ENCODE data around the gene ZNF91. TPM values are rescaled to one million over a fixed set of nuclear protein-coding genes. Genes with fewer than 3 reads are reported as not detected.
"Not testable (repeated sequence)": the region's sequence is repeated elsewhere in the genome, so short reads cannot be mapped to it uniquely, and the experiment has no call there.

Gene ZNF91
- total RNA-seq, 2 donors from 2014 or later, result 37.0 to 38.2 TPM

- Mint-ChIP-seq H3K9me3 (peaks cover 8% of the 10 kb centered on the region), H3K36me3 (peaks cover 61% of the 10 kb centered on the region), H3K4me1 (ENCODE audit: low read depth in 2 of 2) (peaks cover 30 to 41% of the 10 kb centered on the region in 2 donors), H3K27me3 (no peaks in the 10 kb centered on the region), H3K27ac (no peak overlapping the region), H3K4me3 (no peak overlapping the region)
- DNase-seq (ENCODE audit: low spot score), result no peak
- ATAC-seq, result no peak
These were observed 11.1 kb downstream of the ZNF91 start for GRCh38 chr19:23384166-23384565.

GRCh38 chr19:23382955-23383354 is 12.3 kb downstream of the ZNF91 start:
- no peak overlapping the region for H3K27ac Mint-ChIP-seq
- peaks cover 8% of the 10 kb centered on the region for H3K9me3 Mint-ChIP-seq
- ATAC-seq, result no peak

GRCh38 chr19:23381114-23381513 is 14.2 kb downstream of the ZNF91 start:
- Mint-ChIP-seq H3K27ac (no peak overlapping the region), H3K27me3 (no peaks in the 10 kb centered on the region), H3K4me1 (ENCODE audit: low read depth in 2 of 2) (peaks cover 27 to 34% of the 10 kb centered on the region in 2 donors)

More at GRCh38 chr19:23382955-23383354, 12.3 kb downstream of the ZNF91 start:
- Mint-ChIP-seq H3K36me3 (peaks cover 59% of the 10 kb centered on the region), H3K27me3 (no peaks in the 10 kb centered on the region), H3K4me3 (no peak overlapping the region), H3K4me1 (ENCODE audit: low read depth in 2 of 2) (peaks cover 27 to 38% of the 10 kb centered on the region in 2 donors)
- no peak for DNase-seq (ENCODE audit: low spot score)

GRCh38 chr19:23379671-23380070 is 15.6 kb downstream of the ZNF91 start:
- Mint-ChIP-seq H3K36me3 (peaks cover 49% of the 10 kb centered on the region), H3K4me3 (peak overlapping the region; percentile 61), H3K4me1 (ENCODE audit: low read depth in 2 of 2) (peaks cover 23 to 28% of the 10 kb centered on the region in 2 donors), H3K27ac (peak overlapping the region; percentile 70 to 84)
- not testable (repeated sequence) for ATAC-seq; H3K9me3 Mint-ChIP-seq; DNase-seq (ENCODE audit: low spot score); H3K27me3 Mint-ChIP-seq

More at GRCh38 chr19:23381114-23381513, 14.2 kb downstream of the ZNF91 start:
- no peak for ATAC-seq
- Mint-ChIP-seq H3K36me3 (peaks cover 51% of the 10 kb centered on the region), H3K9me3 (peaks cover 8% of the 10 kb centered on the region), H3K4me3 (no peak overlapping the region)
- DNase-seq (ENCODE audit: low spot score), result no peak

GRCh38 chr19:23378948-23379347 is 16.3 kb downstream of the ZNF91 start:
- H3K4me3 Mint-ChIP-seq, result peak overlapping the region; percentile 61
- peaks cover 43% of the 10 kb centered on the region for H3K36me3 Mint-ChIP-seq
- peaks cover 22 to 28% of the 10 kb centered on the region in 2 donors for H3K4me1 Mint-ChIP-seq (ENCODE audit: low read depth in 2 of 2)
- H3K9me3 Mint-ChIP-seq, result peaks cover 6% of the 10 kb centered on the region
- ATAC-seq (peak; percentile 93 to 97), DNase-seq (ENCODE audit: low spot score) (no peak)
- peak overlapping the region; percentile 70 to 84 for H3K27ac Mint-ChIP-seq
- H3K27me3 Mint-ChIP-seq, result no peaks in the 10 kb centered on the region

- H3K9me3 Mint-ChIP-seq, result peaks cover 1% of the 10 kb centered on the region
- H3K4me3 Mint-ChIP-seq, result no peak overlapping the region
- DNase-seq (ENCODE audit: low spot score) (no peak), ATAC-seq (no peak)
- peak overlapping the region in 1 of 2 donors; percentile 65 for H3K27ac Mint-ChIP-seq
- no peaks in the 10 kb centered on the region for H3K27me3 Mint-ChIP-seq
- H3K4me1 Mint-ChIP-seq (ENCODE audit: low read depth in 2 of 2), result peaks cover 20 to 21% of the 10 kb centered on the region in 2 donors
- H3K36me3 Mint-ChIP-seq, result peaks cover 46% of the 10 kb centered on the region
These were observed 18.0 kb downstream of the ZNF91 start for GRCh38 chr19:23377276-23377675.

GRCh38 chr19:23366437-23366836 is 28.8 kb downstream of the ZNF91 start:
- H3K4me1 Mint-ChIP-seq (ENCODE audit: low read depth in 2 of 2), result no peaks in the 10 kb centered on the region
- no peak overlapping the region for H3K27ac Mint-ChIP-seq
- ATAC-seq (no peak), DNase-seq (ENCODE audit: low spot score) (no peak)
- H3K27me3 Mint-ChIP-seq, result no peaks in the 10 kb centered on the region
- H3K36me3 Mint-ChIP-seq, result peaks cover 36% of the 10 kb centered on the region
- H3K4me3 Mint-ChIP-seq, result no peak overlapping the region
- H3K9me3 Mint-ChIP-seq, result no peaks in the 10 kb centered on the region

GRCh38 chr19:23366031-23366430 is 29.2 kb downstream of the ZNF91 start:
- DNase-seq (ENCODE audit: low spot score); H3K4me3 Mint-ChIP-seq; H3K27ac Mint-ChIP-seq; H3K27me3 Mint-ChIP-seq; H3K4me1 Mint-ChIP-seq (ENCODE audit: low read depth in 2 of 2); H3K9me3 Mint-ChIP-seq; ATAC-seq: not testable (repeated sequence)
- H3K36me3 Mint-ChIP-seq, result peaks cover 36% of the 10 kb centered on the region

GRCh38 chr19:23365222-23365621 is 30.0 kb downstream of the ZNF91 start:
- Mint-ChIP-seq H3K27ac (no peak overlapping the region), H3K36me3 (peaks cover 44% of the 10 kb centered on the region), H3K4me3 (no peak overlapping the region), H3K27me3 (no peaks in the 10 kb centered on the region), H3K9me3 (no peaks in the 10 kb centered on the region), H3K4me1 (ENCODE audit: low read depth in 2 of 2) (no peaks in the 10 kb centered on the region)
- ATAC-seq (no peak), DNase-seq (ENCODE audit: low spot score) (no peak)

GRCh38 chr19:23361843-23362242 is 33.4 kb downstream of the ZNF91 start:
- H3K4me3 Mint-ChIP-seq; ATAC-seq; DNase-seq (ENCODE audit: low spot score); H3K4me1 Mint-ChIP-seq (ENCODE audit: low read depth in 2 of 2); H3K27ac Mint-ChIP-seq; H3K9me3 Mint-ChIP-seq; H3K27me3 Mint-ChIP-seq: not testable (repeated sequence)
- H3K36me3 Mint-ChIP-seq, result peaks cover 67% of the 10 kb centered on the region

GRCh38 chr19:23351806-23352205 is 43.5 kb downstream of the ZNF91 start:
- no peak overlapping the region for H3K4me3 Mint-ChIP-seq
- no peak overlapping the region for H3K27ac Mint-ChIP-seq
- no peak for ATAC-seq
- H3K27me3 Mint-ChIP-seq, result no peaks in the 10 kb centered on the region
- H3K9me3 Mint-ChIP-seq, result peaks cover 62% of the 10 kb centered on the region
- peaks cover 89% of the 10 kb centered on the region for H3K36me3 Mint-ChIP-seq
- peaks cover 28% of the 10 kb centered on the region in 2 donors for H3K4me1 Mint-ChIP-seq (ENCODE audit: low read depth in 2 of 2)
- DNase-seq (ENCODE audit: low spot score), result no peak

GRCh38 chr19:23346696-23347095 is 48.6 kb downstream of the ZNF91 start:
- DNase-seq (ENCODE audit: low spot score) (no peak), ATAC-seq (no peak)
- Mint-ChIP-seq H3K4me3 (no peak overlapping the region), H3K27ac (no peak overlapping the region), H3K4me1 (ENCODE audit: low read depth in 2 of 2) (peaks cover 9 to 20% of the 10 kb centered on the region in 2 donors), H3K9me3 (peaks cover 47% of the 10 kb centered on the region), H3K36me3 (peaks cover 90% of the 10 kb centered on the region), H3K27me3 (no peaks in the 10 kb centered on the region)

GRCh38 chr19:23345838-23346237 is 49.4 kb downstream of the ZNF91 start:
- H3K27ac Mint-ChIP-seq, result no peak overlapping the region
- H3K36me3 Mint-ChIP-seq, result peaks cover 84% of the 10 kb centered on the region
- no peaks in the 10 kb centered on the region for H3K27me3 Mint-ChIP-seq
- peaks cover 44% of the 10 kb centered on the region for H3K9me3 Mint-ChIP-seq
- DNase-seq (ENCODE audit: low spot score) (no peak), ATAC-seq (no peak)
- peaks cover 9 to 20% of the 10 kb centered on the region in 2 donors for H3K4me1 Mint-ChIP-seq (ENCODE audit: low read depth in 2 of 2)
- H3K4me3 Mint-ChIP-seq, result no peak overlapping the region

- Mint-ChIP-seq H3K9me3 (peaks cover 33% of the 10 kb centered on the region), H3K36me3 (peaks cover 83% of the 10 kb centered on the region), H3K27me3 (no peaks in the 10 kb centered on the region), H3K4me1 (ENCODE audit: low read depth in 2 of 2) (peaks cover 9 to 18% of the 10 kb centered on the region in 2 donors), H3K27ac (no peak overlapping the region), H3K4me3 (no peak overlapping the region)
- DNase-seq (ENCODE audit: low spot score) (no peak), ATAC-seq (no peak)
These were observed 51.7 kb downstream of the ZNF91 start for GRCh38 chr19:23343434-23344010.

GRCh38 chr19:23328211-23328610 is 67.1 kb downstream of the ZNF91 start:
- Mint-ChIP-seq H3K27ac (no peak overlapping the region), H3K4me1 (ENCODE audit: low read depth in 2 of 2) (peaks cover 0 to 6% of the 10 kb centered on the region in 2 donors), H3K9me3 (peaks cover 40% of the 10 kb centered on the region), H3K4me3 (no peak overlapping the region), H3K36me3 (peaks cover 54% of the 10 kb centered on the region), H3K27me3 (no peaks in the 10 kb centered on the region)
- DNase-seq (ENCODE audit: low spot score) (no peak), ATAC-seq (no peak)
